BJ (cell line): ENCODE data around the gene CCDC136. TPM values are rescaled to one million over a fixed set of nuclear protein-coding genes. Genes with fewer than 3 reads are reported as not detected.

Experiments used
- CTCF ChIA-PET: fragments of 350-600 bp; formaldehyde crosslinking; extraction: SDS; loops from one replicate; lab custom pipeline; 2021; ENCODE audit warnings: antibody characterized with exemption, inconsistent platforms; lab: Yijun Ruan, JAX
- POLR2A ChIA-PET: fragments of 300-600 bp; sonication (Branson Sonifier 250); formaldehyde crosslinking; extraction: SDS; loops from one replicate; lab custom pipeline; 2021; ENCODE audit warnings: antibody characterized with exemption; lab: Charles Lee
- DNase-seq: peaks from one replicate; pipeline ENCODE4 v3.0.0-alpha.2; 2011; ENCODE audit warnings: low read depth
- H3K27me3 ChIP-seq: 2 replicates; pipeline ENCODE4 v1.6.0; 2011; ENCODE audit warnings: low read length; ENCODE audit not compliant: control insufficient read depth, insufficient read depth
- H3K36me3 ChIP-seq: 2 replicates; pipeline ENCODE4 v1.5.1; 2011; ENCODE audit warnings: low read length; ENCODE audit not compliant: control insufficient read depth, insufficient read depth
- H3K4me3 ChIP-seq: 2 replicates; pipeline ENCODE4 v1.5.1; 2011; ENCODE audit warnings: low read depth, mild to moderate bottlenecking, control low read depth, low read length
- polyA plus RNA-seq: library from polyadenylated mRNA; depleted of rRNA; stranded (reverse); fragments of >200 nt; gene quantifications from 2 replicates; pipeline ENCODE4 v1.2.3, GENCODE V29; 2011
- TF ChIP-seq, protein P1 (sequence below): IDR thresholded peaks from 2 replicates; pipeline ENCODE4 v1.5.1; 2011; ENCODE audit warnings: low read depth, mild to moderate bottlenecking, control low read depth, inconsistent platforms, low read length, moderate library complexity; ENCODE audit not compliant: insufficient read depth

Gene CCDC136
- polyA plus RNA-seq, 1 experiment, result 13.2 TPM

DNA sequence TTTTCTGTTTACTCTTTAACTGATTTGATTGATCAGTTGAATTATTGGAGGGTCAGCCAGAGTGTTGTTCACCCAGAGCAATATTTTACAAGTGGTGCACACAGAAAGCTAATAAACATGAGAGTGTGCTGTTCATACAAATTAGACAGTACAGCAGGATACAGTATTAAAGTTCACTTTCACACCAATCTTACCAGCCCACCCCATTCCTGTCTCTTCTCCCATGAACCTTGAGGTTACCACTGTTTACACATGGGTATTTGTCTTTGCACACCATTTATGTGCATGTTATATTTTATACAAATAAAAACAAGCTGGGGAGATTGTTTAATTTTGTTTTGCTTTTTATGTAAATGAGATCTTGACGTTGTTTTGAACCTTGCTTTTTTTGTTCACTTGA, 46.1 kb upstream of the CCDC136 start:
- ChIA-PET CTCF (interaction anchor here (1.5 kb wide), 1 partner anchor 9 kb away, joined by 7 read pairs; no protein-coding TSS in a partner anchor), POLR2A (no interaction called here)
- H3K4me3 ChIP-seq, result no peak overlapping the region
- H3K36me3 ChIP-seq, result peaks cover 7% of the 10 kb centered on the region
- H3K27me3 ChIP-seq, result no peaks in the 10 kb centered on the region
- DNase-seq, result no peak
- TF ChIP-seq, protein P1, sequence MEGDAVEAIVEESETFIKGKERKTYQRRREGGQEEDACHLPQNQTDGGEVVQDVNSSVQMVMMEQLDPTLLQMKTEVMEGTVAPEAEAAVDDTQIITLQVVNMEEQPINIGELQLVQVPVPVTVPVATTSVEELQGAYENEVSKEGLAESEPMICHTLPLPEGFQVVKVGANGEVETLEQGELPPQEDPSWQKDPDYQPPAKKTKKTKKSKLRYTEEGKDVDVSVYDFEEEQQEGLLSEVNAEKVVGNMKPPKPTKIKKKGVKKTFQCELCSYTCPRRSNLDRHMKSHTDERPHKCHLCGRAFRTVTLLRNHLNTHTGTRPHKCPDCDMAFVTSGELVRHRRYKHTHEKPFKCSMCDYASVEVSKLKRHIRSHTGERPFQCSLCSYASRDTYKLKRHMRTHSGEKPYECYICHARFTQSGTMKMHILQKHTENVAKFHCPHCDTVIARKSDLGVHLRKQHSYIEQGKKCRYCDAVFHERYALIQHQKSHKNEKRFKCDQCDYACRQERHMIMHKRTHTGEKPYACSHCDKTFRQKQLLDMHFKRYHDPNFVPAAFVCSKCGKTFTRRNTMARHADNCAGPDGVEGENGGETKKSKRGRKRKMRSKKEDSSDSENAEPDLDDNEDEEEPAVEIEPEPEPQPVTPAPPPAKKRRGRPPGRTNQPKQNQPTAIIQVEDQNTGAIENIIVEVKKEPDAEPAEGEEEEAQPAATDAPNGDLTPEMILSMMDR, result no peak

DNA sequence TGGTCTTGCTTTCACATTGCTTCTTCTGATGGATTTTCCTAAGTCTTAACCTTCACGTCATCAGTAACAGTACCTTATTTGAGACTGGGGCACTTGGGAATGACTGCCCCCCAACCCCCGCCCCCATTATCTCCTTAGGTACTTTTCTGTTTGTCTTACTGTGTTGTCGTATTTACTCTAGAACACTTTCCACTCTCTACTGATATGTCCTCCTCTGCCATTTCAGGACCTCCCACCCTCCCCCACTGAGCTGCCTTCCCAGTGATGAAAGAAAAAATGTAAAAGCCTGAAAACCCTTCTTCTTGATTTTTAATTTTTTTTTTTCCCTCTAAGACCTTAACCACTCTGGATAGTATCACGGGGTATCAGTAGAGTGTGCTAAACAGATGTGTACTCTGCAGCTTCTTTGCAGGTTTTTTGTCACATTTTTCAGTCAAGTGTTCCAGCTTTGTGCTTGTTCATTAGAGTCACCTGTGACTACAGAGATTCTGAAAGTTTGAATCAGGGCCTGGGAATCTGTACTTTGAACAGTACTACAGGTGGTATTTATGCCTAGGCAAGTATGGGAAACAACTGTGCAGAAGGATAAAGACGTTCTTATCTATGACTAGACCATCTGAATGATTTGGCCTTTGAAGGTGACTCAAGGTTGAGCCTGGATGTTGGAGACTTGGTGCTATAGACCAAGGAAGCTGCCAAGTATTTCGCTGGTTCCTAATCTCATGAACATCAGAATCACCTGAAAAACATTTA, 44.3 kb upstream of the CCDC136 start:
- H3K36me3 ChIP-seq, result peaks cover 10% of the 10 kb centered on the region

DNA sequence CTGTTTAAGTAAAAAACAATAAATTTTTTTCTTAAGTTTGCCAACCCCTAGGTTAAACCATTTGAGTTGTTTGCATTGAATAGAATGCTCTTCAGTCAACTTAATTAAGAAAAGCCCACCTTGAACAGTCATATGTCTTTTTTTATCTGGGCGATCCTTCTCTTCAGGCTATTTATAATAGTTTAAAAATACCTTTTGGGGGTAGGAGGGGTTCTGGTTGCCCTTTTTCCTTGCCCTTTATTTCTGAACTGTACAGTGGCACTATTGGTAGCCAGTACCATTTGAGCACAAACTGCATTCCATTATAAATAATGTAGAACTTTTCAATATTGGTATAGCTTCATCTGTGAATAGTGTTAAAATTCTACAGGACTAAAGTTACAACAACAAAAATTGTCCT, 39.5 kb upstream of the CCDC136 start:
- TF ChIP-seq, protein P1, result no peak
- Histone ChIP-seq H3K27me3 (no peaks in the 10 kb centered on the region), H3K36me3 (peaks cover 14% of the 10 kb centered on the region), H3K4me3 (no peak overlapping the region)
- POLR2A ChIA-PET, result no interaction called here
- no peak for DNase-seq
- CTCF ChIA-PET, result no interaction called here

More for the DNA sequence above, 44.3 kb upstream of the CCDC136 start:
- TF ChIP-seq, protein P1, result no peak
- no peaks in the 10 kb centered on the region for H3K27me3 ChIP-seq
- POLR2A ChIA-PET, result no interaction called here
- DNase-seq, result no peak
- H3K4me3 ChIP-seq, result no peak overlapping the region
- CTCF ChIA-PET, result interaction anchor here (0.9 kb wide), 1 partner anchor 50 kb away, joined by 3 read pairs; no protein-coding TSS in a partner anchor

DNA sequence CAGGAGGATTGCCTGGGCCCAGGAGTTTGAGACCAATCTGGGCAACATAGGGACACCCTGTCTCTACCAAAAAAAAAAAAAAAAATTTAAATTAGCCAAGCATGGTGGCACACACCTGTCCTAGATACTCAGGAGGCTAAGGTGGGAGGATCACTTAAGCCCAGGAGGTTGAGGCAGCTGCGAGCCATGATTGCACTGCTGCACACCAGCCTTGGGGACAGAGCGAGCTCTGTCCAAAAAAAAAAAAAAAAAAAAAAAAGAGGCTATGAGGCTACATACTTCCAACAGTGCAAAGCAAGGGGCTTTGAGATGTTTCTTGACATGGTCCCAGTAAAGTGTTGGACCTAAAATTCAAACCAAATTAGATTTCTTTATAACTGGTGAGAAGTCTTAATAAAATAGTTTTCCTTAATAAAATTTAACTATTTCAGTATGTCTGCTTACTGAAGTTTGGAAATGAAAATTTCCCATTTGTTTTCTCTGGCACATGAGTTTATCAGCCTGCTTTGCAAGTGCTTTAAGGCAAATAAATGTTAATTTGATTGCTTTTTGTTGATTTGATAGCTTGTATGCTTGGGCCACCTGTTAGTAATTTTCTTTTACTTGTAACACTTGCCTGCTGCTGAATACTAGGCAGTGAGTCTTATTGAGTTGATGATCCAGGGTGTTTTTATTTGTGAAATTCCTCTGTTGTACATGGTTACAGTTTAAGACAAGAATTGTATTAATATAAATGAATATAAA, 36.5 kb upstream of the CCDC136 start:
- no peak for DNase-seq
- no peaks in the 10 kb centered on the region for H3K27me3 ChIP-seq
- ChIA-PET CTCF (interaction anchor here (0.7 to 2.1 kb wide), 4 partner anchors 9 to 128 kb away, joined by 3 to 12 read pairs (median 6); no protein-coding TSS in a partner anchor), POLR2A (interaction anchor here (0.6 to 2.8 kb wide), 3 partner anchors 14 to 78 kb away, joined by 11 to 19 read pairs (median 16); partner anchors contain the start of gene CALU)
- peaks cover 16% of the 10 kb centered on the region for H3K36me3 ChIP-seq
- TF ChIP-seq, protein P1, result no peak
- no peak overlapping the region for H3K4me3 ChIP-seq
